Adipose tissue (tissue), 3 donors: ENCODE results near the gene ZNF785. TPM values are rescaled to one million over a fixed set of nuclear protein-coding genes. Genes with fewer than 3 reads are reported as not detected.
"Not testable (repeated sequence)": the region's sequence is repeated elsewhere in the genome, so short reads cannot be mapped to it uniquely, and the experiment has no call there.

Source experiments
- H3K27ac ChIP-seq: one replicate; pipeline ENCODE4 v1.5.1; 2013; ENCODE audit warnings: low read depth, low read length
- WGBS, 3 donors: extraction: QIAGEN DNeasy Blood & Tissue Kit; methylation state at CpG; one replicate each; pipeline ENCODE4 v1.1.7; 2013; 5-methylcytosine and 5-hydroxymethylcytosine counted together
- polyA plus RNA-seq, 3 donors: library from polyadenylated mRNA; stranded (reverse); fragments of 200-250 nt; gene quantifications; one replicate each; pipeline ENCODE4 v1.2.3, GENCODE V29; 2013
- donor health status: healthy with polysubstance abuse.
- donor health status: Bipolar disorder and iron deficiency.
- donor health status: healthy.

ZNF785 gene
- polyA plus RNA-seq, 3 donors = 3.8 to 5.7 (median 4.4) TPM

- WGBS, 3 donors = 90 to 94% (median 92%) methylated on average over 49 of the region's 49 CpGs
- no peak overlapping the region for H3K27ac ChIP-seq
These were observed 18.9 kb upstream of the ZNF785 start for GRCh38 chr16:30604316-30604947.

- 84 to 87% (median 86%) methylated on average over 7 of the region's 7 CpGs for WGBS, 3 donors
- H3K27ac ChIP-seq = no peak overlapping the region
These were observed 18.4 kb upstream of the ZNF785 start for GRCh38 chr16:30603945-30604315.

GRCh38 chr16:30602616-30603277, 17.2 kb upstream of the ZNF785 start:
- H3K27ac ChIP-seq = no peak overlapping the region
- WGBS, 3 donors = 59 to 69% (median 60%) methylated on average over 4 of the region's 4 CpGs

- 57 to 78% (median 63%) methylated on average over 4 of the region's 4 CpGs for WGBS, 3 donors
- no peak overlapping the region for H3K27ac ChIP-seq
These were observed 16.5 kb upstream of the ZNF785 start for GRCh38 chr16:30601966-30602365.

- WGBS, 3 donors = 96 to 98% (median 97%) methylated on average over 2 of the region's 2 CpGs
- H3K27ac ChIP-seq = no peak overlapping the region
These were observed 15.4 kb upstream of the ZNF785 start for GRCh38 chr16:30600929-30601328.

- WGBS, 3 donors = 93 to 99% (median 99%) methylated on average over 3 of the region's 3 CpGs
- no peak overlapping the region for H3K27ac ChIP-seq
These were observed 14.7 kb upstream of the ZNF785 start for GRCh38 chr16:30600215-30600614.

GRCh38 chr16:30592871-30593270, 7.4 kb upstream of the ZNF785 start:
- 96% methylated on average over 4 of the region's 4 CpGs for WGBS, 3 donors
- no peak overlapping the region for H3K27ac ChIP-seq

GRCh38 chr16:30590869-30591268, 5.4 kb upstream of the ZNF785 start:
- WGBS, 3 donors = 93 to 97% (median 96%) methylated on average over 9 of the region's 9 CpGs
- not testable (repeated sequence) for H3K27ac ChIP-seq

GRCh38 chr16:30589582-30589981, 4.1 kb upstream of the ZNF785 start:
- WGBS, 3 donors = 92 to 95% (median 94%) methylated on average over 2 of the region's 2 CpGs
- not testable (repeated sequence) for H3K27ac ChIP-seq

- 85 to 95% (median 93%) methylated on average over 2 of the region's 2 CpGs for WGBS, 3 donors
- no peak overlapping the region for H3K27ac ChIP-seq
These were observed 3.2 kb upstream of the ZNF785 start for GRCh38 chr16:30588651-30589050.

GRCh38 chr16:30585022-30585399, 486 bp downstream of the ZNF785 start:
- H3K27ac ChIP-seq = peak overlapping the region; percentile 44
- WGBS, 3 donors = 0 to 1% (median 1%) methylated on average over 23 of the region's 23 CpGs

- no peak overlapping the region for H3K27ac ChIP-seq
- 92 to 96% (median 96%) methylated on average over 48 of the region's 48 CpGs for WGBS, 3 donors
These were observed 2.7 kb downstream of the ZNF785 start for GRCh38 chr16:30582611-30583340.

GRCh38 chr16:30581457-30581856, 4.0 kb downstream of the ZNF785 start:
- no peak overlapping the region for H3K27ac ChIP-seq
- 84 to 89% (median 85%) methylated on average over 7 of the region's 7 CpGs for WGBS, 3 donors

GRCh38 chr16:30574678-30575077, 10.8 kb downstream of the ZNF785 start:
- no peak overlapping the region for H3K27ac ChIP-seq
- 50 to 76% (median 69%) methylated on average over 1 of the region's 1 CpG for WGBS, 3 donors

GRCh38 chr16:30571445-30572322, 13.8 kb downstream of the ZNF785 start, which contains the start of gene ZNF688:
TSS of gene ZNF688 (minus strand) at chr16:30571714. CDS start at chr16:30571629, 85 bp downstream.
- peak within 1 kb of the TSS; percentile 51 for H3K27ac ChIP-seq
- WGBS, 3 donors = 0 to 1% (median 0%) methylated on average over 51 to 67 of the region's 67 CpGs

GRCh38 chr16:30570636-30571444, 14.7 kb downstream of the ZNF785 start:
- 8 to 10% (median 8%) methylated on average over 22 of the region's 22 CpGs for WGBS, 3 donors
- H3K27ac ChIP-seq = peak overlapping the region; percentile 51

- no peak overlapping the region for H3K27ac ChIP-seq
- WGBS, 3 donors = 74 to 81% (median 77%) methylated on average over 38 to 44 of the region's 44 CpGs
These were observed 15.5 kb downstream of the ZNF785 start for GRCh38 chr16:30569746-30570635.
